Measurements from ENCODE around the gene L1TD1.

DNA sequence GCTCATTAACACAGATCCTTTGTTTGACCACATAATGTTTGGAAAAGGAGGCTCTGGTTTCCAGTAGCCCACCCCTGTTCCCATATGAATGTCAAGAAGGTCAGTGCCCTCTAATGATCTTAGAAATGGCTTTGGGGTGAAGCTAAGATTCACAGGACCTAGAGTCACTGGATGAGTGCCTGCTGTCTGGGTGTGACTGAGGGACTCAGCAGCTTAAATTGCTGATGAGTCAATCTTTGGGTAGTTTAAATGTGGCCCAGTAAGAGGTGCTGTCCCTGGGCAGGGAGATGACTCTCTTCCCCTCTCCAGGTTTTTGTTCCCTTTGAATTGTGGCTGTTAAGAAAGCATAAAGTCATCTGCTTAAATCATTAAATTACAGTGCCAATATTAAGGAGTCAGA, 50.6 kb downstream of the L1TD1 start:
- TF ChIP-seq, protein P1, sequence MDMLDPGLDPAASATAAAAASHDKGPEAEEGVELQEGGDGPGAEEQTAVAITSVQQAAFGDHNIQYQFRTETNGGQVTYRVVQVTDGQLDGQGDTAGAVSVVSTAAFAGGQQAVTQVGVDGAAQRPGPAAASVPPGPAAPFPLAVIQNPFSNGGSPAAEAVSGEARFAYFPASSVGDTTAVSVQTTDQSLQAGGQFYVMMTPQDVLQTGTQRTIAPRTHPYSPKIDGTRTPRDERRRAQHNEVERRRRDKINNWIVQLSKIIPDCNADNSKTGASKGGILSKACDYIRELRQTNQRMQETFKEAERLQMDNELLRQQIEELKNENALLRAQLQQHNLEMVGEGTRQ (IDR thresholded peaks at IDR 0.05), result no peak
- TF ChIP-seq CTCF (IDR thresholded peaks at IDR 0.05), result no peak

Measured in A549 (cell line).